ENCODE results near the gene SMAD2. TPM values are rescaled to one million over a fixed set of nuclear protein-coding genes. Genes with fewer than 3 reads are reported as not detected.
"Not testable (repeated sequence)": the region's sequence is repeated elsewhere in the genome, so short reads cannot be mapped to it uniquely, and the experiment has no call there.

Gene SMAD2
- total RNA-seq, 4 donors from 2014 or later = 38.1 to 67.7 (median 42.4) TPM

DNA sequence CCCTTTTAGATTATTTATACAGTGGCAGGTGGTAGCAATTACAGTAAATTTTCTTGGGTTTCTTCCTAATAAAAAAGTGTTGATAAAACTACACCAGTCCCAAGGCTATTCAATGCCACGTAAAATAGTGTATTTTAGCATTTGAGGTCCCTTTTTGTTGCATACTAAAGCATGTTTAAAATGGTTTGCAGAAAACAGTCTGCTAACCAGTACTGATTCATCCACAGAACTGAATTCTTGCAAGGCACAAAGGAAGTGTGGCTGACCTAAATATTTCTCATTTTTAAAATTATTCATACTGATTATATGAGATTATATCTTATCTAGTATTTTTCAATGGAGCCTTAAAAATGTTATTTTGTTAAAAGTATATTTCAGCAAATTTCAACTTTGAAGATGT is 98.1 kb downstream of the SMAD2 start:
- WGBS, 2 donors = 77 to 85% methylated on average over 1 of the region's 1 CpG
- H3K27ac ChIP-seq = no peak overlapping the region
- no peak overlapping the region for H3K4me3 ChIP-seq
- no peaks in the 10 kb centered on the region for H3K9me3 ChIP-seq
- no peak for DNase-seq
- no peak for TF ChIP-seq POLR2A (IDR thresholded peaks at IDR 0.05)
- TF ChIP-seq, protein P1, sequence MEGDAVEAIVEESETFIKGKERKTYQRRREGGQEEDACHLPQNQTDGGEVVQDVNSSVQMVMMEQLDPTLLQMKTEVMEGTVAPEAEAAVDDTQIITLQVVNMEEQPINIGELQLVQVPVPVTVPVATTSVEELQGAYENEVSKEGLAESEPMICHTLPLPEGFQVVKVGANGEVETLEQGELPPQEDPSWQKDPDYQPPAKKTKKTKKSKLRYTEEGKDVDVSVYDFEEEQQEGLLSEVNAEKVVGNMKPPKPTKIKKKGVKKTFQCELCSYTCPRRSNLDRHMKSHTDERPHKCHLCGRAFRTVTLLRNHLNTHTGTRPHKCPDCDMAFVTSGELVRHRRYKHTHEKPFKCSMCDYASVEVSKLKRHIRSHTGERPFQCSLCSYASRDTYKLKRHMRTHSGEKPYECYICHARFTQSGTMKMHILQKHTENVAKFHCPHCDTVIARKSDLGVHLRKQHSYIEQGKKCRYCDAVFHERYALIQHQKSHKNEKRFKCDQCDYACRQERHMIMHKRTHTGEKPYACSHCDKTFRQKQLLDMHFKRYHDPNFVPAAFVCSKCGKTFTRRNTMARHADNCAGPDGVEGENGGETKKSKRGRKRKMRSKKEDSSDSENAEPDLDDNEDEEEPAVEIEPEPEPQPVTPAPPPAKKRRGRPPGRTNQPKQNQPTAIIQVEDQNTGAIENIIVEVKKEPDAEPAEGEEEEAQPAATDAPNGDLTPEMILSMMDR (IDR thresholded peaks at IDR 0.05) = no peak
- H3K27me3 ChIP-seq = no peaks in the 10 kb centered on the region
- intact Hi-C loops (cut with DNase I) = no loop called here
- no peaks in the 10 kb centered on the region for H3K4me1 ChIP-seq
- H3K36me3 ChIP-seq = peaks cover 0 to 47% (median 0%) of the 10 kb centered on the region in 3 donors

DNA sequence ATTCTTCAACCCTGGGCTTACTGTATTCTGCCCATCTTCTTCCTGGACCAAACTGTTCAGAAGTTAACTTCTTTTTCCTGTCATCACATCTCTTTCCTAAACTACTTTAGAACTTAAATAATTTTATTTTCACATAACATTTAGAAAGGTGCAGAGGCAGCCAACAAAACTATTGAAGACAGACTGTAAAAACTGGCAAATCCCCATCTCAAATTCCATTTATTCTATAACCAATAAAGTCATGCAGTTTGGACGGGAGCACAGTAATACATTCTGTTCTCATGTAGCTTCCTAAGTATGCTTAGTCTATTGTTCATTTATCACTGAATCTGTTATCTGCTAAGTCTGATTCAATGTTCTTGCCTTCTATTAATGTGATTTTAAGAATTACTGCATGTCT is 99.1 kb downstream of the SMAD2 start:
- WGBS, 2 donors = 75 to 81% methylated on average over 1 of the region's 1 CpG
- Histone ChIP-seq H3K36me3 (peaks cover 0 to 39% (median 0%) of the 10 kb centered on the region in 3 donors), H3K27me3 (no peaks in the 10 kb centered on the region), H3K4me3 (no peak overlapping the region), H3K27ac (no peak overlapping the region), H3K4me1 (no peaks in the 10 kb centered on the region), H3K9me3 (no peaks in the 10 kb centered on the region)
- no peak for DNase-seq
- TF ChIP-seq, protein P1 (IDR thresholded peaks at IDR 0.05) = no peak
- TF ChIP-seq POLR2A (IDR thresholded peaks at IDR 0.05) = no peak
- intact Hi-C loops (cut with DNase I) = no loop called here

DNA sequence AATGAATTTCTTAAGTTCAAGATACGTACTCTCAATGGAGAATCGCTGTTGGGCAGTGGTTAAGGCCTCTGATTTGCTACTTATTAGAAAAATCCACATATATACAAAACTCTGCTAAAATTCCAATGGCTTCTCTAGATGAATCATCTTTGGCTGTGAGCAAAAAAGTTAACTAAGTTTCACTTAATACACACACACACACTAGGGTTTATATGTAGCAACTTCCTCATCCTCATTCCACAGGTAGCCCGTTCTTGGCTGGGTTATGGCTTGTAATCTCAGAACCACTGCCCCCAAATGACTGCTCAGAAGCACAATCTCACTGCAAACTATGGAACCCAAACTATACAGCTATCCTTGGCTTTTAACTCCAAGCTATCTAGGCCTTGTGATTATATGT is 99.7 kb downstream of the SMAD2 start:
- Histone ChIP-seq H3K36me3 (peaks cover 0 to 33% (median 0%) of the 10 kb centered on the region in 3 donors), H3K4me3 (no peak overlapping the region), H3K27ac (no peak overlapping the region), H3K4me1 (no peaks in the 10 kb centered on the region), H3K27me3 (no peaks in the 10 kb centered on the region), H3K9me3 (no peaks in the 10 kb centered on the region)
- DNase-seq = no peak
- WGBS, 2 donors = 93 to 95% methylated on average over 3 of the region's 3 CpGs
- intact Hi-C loops (cut with DNase I) = no loop called here
- TF ChIP-seq, protein P1 (IDR thresholded peaks at IDR 0.05) = no peak
- TF ChIP-seq POLR2A (IDR thresholded peaks at IDR 0.05) = no peak

DNA sequence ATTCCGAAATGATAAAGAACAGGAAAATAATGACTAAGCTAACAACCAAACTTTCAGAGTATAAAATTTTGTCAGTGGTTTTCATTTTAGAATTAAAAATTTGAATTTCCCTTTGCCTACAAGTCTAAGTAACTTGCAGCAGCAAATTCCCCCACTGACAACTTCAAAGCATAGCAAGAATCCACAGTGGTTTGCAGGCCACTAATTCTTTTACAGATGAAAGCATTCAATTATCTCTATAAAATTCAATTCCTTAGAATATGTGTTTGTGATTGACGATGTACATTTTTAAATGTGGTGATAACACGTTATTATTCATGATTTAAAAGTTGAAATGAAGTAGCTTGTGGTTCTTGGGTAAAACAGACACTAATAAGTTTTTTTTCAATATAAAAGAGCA is 100.6 kb downstream of the SMAD2 start:
- 80 to 90% methylated on average over 3 of the region's 3 CpGs for WGBS, 2 donors
- TF ChIP-seq POLR2A (IDR thresholded peaks at IDR 0.05) = no peak
- TF ChIP-seq, protein P1 (IDR thresholded peaks at IDR 0.05) = no peak
- H3K27ac ChIP-seq = no peak overlapping the region
- intact Hi-C loops (cut with DNase I) = no loop called here
- H3K4me1 ChIP-seq = no peaks in the 10 kb centered on the region
- peaks cover 0 to 37% (median 0%) of the 10 kb centered on the region in 3 donors for H3K36me3 ChIP-seq
- DNase-seq = no peak
- no peaks in the 10 kb centered on the region for H3K9me3 ChIP-seq
- H3K27me3 ChIP-seq = no peaks in the 10 kb centered on the region
- H3K4me3 ChIP-seq = no peak overlapping the region

DNA sequence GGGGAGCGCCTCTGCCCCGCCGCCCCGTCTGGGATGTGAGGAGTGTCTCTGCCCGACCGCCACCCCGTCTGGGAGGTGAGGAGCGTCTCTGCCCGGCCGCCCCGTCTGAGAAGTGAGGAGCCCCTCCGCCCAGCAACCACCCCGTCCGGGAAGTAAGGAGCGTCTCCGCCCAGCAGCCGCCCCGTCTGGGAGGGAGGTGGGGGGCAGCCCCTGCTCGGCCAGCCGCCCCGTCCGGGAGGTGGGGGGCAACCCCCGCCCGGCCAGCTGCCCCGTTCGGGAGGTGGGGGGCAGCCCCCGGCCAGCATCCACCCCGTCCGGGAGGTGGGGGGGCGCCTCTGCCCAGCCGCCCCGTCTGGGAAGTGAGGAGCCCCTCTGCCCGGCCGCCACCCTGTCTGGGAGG is 102.4 kb downstream of the SMAD2 start:
- H3K4me3 ChIP-seq; H3K4me1 ChIP-seq; H3K9me3 ChIP-seq; H3K27me3 ChIP-seq; H3K27ac ChIP-seq; DNase-seq; intact Hi-C loops (cut with DNase I): not testable (repeated sequence)
- WGBS, 2 donors = no CpG with 5 or more reads among the region's 34 CpGs
- H3K36me3 ChIP-seq = peaks cover 0 to 22% (median 0%) of the 10 kb centered on the region in 3 donors

All from esophagus squamous epithelium (tissue), 5 donors.